GM19023 (cell line): ENCODE data around the gene OLFM2.

Experiments used
- ATAC-seq: cut with Tn5 transposase; IDR thresholded peaks from one replicate; pipeline ENCODE4 v1.9.1; 2021; ENCODE audit warnings: mild to moderate bottlenecking, moderate library complexity; ENCODE audit not compliant: unreplicated experiment

The OLFM2 gene

GRCh38 chr19:9910625-9911024 is 25.7 kb downstream of the OLFM2 start:
- ATAC-seq, result no peak

- no peak for ATAC-seq
These were observed 27.1 kb downstream of the OLFM2 start for GRCh38 chr19:9909251-9909650.

GRCh38 chr19:9906475-9907087 is 29.7 kb downstream of the OLFM2 start:
- no peak for ATAC-seq

- no peak for ATAC-seq
These were observed 33.0 kb downstream of the OLFM2 start for GRCh38 chr19:9903336-9903735.

GRCh38 chr19:9901642-9902041 is 34.7 kb downstream of the OLFM2 start:
- no peak for ATAC-seq

DNA sequence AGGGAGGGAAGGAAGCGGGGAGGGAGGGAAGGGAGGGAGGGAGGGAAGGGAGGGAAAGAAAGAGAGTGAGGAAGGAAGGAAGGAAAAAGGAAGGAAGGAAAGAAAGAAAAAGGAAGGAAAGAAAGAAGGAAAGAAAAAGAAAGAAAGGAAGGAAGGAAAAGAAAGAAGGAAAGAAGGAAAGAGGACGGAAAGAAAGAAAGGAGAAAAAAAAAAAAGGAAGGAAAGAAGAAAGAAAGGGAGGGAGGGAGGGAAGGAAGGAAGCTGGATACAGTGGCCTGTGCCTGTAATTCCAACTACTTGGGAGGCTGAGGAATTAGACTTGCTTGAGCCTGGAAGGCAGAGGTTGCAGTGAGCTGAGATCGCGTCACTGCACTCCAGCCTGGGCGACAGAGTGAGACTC is 35.3 kb downstream of the OLFM2 start:
- ATAC-seq, result no peak

DNA sequence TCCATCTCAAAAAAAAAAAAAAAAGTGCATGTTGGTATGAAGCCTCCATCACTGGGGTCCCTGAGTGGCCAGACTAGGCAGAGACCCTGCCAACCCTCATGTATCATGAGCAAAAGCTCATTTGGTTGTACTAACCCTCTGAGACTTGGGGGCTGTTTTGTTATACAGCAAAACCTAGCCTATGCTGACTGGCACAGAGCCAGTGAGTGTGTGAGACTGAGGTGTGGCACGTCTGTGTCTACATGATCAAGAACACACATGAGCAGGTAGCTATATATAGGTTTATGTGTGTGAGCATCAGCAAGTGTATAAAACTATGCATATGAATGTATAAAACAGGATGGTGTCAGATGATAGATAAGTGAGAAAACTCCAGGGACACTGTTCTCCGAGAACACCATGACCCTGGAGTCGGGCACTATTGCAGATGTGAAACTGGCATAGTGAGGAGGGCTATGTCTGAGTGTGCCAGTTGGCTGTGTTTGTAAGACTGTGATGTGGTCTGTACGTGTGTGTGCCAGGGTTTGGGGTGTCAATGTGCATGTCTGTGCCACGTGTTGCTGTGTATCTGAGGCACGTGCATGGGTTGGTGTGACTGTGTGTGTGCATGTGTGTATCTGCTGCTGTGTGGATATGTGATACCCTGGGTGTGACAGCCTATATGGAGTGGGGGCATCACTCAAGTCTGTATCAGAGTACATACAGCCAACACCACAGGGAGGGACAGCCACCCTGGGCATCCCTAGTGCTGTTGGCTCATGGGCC is 44.5 kb downstream of the OLFM2 start:
- ATAC-seq, result no peak

GRCh38 chr19:9885077-9885552 is 51.2 kb downstream of the OLFM2 start:
- ATAC-seq, result no peak

DNA sequence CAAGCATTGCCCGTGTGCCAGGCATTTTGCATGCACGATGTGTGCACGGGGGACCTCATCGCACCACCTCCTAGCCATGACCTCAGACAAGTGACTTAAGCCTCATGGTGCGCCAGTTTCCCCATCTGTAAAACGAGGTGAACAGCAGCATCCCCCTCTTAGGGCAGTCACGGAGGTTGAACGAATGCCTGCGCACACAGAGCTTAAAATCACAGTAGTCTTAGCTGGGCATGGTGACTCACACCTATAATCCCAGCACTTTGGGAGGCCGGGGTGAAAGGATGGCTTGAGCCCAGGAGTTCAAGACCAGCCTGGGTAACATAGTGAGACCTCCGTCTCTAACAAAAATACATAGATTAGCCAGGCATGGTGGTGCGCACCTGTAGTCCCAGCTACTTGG is 52.6 kb downstream of the OLFM2 start:
- no peak for ATAC-seq

GRCh38 chr19:9883231-9883758 is 53.0 kb downstream of the OLFM2 start:
- ATAC-seq, result no peak

GRCh38 chr19:9881720-9882119 is 54.6 kb downstream of the OLFM2 start:
- ATAC-seq, result no peak

DNA sequence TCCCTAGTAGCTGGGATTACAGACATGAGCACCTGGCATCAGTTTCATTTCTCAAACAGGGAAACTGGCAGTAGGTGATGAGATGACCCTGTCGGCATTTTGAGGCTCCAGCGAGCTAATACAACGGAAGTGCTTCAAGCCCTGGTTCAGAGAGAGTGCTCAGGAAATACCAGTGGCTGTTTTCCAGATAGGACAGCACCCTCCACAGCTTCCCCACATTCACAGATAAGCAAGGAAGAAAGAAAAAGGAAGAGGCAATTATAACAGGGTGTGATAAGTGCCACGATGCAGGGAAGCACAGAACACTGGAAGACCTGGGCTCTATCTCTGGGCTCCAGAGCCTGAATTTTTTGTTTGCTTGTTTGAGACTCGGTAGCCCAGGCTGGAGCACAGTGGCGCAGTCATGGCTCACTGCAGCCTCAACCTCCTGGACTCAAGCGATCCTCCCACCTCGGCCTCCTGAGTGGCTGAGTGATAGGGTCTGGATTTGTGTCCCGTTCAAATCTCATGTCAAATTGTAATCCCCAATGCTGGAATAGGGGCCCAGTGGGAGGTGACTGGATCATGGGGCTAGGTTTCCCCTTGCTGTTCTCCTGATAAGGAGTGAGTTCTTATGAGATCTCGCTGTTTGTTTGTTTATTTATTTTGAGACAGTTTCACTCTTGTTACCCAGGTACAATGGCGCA is 57.7 kb downstream of the OLFM2 start:
- no peak for ATAC-seq

DNA sequence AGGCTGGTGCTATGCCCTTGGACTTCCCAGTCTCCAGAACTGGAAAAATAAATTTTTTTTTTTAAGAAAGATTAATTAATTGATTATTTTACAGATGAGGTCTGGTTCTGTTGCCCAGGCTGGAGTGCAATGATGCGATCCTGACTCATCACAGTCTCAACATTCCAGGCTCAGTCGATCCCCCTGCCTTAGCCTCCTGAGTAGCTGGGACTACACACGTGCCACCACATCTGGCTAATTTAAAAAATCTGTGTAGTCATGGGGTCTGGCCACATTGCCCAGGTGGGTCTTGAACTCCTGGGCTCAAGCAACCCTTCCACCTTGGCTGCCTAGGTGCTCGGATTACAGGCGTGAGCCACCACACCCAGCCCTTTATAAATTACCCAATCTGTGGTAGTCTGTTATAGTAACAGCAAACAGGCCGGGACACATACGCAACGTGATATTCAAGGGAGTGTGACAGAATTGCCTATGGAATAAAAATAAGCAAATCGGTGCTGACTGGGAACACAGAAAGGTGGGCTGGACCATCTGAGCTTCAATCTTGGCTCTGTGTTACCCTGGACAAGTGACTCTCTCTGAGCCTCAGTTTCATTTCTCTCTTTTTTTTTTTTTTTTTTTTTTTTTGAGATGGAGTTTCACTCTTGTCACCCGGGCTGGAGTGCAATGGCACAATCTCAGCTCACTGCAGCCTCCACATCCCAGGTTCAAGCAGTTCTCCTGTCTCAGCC is 58.4 kb downstream of the OLFM2 start:
- no peak for ATAC-seq

DNA sequence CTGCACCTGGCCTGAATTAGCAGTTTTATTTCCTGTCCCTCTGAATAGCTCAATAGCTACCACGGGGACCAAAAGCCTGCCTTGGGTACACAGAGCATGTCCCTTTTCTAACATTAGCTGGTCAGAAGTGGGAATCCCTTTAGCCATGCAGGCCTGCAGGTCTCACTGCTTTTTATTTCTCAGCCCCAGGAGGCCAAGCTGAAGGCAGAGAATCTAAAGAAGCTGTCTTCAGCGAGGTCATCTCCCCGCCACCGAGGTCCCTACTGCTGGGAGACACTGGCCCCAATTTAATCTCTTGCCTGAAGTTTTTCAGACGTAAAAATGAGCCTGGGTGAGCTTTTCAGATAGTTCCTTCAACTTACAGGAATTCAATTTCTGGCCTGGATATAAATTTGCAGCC is 60.5 kb downstream of the OLFM2 start:
- ATAC-seq, result no peak

DNA sequence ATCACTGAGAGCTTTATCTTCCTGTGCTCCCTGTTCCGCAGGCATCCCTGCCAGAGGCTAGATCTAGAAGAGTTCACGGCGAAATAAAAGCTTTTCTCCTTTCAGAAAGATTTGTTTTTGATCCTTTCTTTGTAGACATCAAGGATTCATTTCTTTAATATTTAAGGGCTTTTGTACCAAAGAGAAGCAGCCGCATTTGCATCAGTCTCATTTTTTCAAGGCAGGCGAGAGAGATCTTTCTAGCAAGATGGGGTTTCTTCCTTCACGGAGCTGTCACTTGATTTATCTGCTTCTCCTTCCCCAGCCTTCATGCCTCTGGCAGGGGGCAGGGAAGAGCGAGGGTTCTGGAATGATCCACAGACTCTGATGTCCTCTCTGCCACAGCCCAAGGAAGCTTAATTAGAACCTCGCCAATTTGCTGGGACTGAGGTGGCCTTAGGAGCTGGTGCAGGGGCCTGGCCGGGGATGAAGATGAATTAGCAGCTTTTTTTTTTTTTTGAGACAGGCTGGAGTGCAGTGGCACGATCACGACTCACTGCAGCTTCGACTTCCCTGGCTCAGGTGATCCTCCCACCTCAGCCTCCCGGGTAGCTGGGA is 61.2 kb downstream of the OLFM2 start:
- no peak for ATAC-seq

- no peak for ATAC-seq
These were observed 63.6 kb downstream of the OLFM2 start for GRCh38 chr19:9872618-9873242.

DNA sequence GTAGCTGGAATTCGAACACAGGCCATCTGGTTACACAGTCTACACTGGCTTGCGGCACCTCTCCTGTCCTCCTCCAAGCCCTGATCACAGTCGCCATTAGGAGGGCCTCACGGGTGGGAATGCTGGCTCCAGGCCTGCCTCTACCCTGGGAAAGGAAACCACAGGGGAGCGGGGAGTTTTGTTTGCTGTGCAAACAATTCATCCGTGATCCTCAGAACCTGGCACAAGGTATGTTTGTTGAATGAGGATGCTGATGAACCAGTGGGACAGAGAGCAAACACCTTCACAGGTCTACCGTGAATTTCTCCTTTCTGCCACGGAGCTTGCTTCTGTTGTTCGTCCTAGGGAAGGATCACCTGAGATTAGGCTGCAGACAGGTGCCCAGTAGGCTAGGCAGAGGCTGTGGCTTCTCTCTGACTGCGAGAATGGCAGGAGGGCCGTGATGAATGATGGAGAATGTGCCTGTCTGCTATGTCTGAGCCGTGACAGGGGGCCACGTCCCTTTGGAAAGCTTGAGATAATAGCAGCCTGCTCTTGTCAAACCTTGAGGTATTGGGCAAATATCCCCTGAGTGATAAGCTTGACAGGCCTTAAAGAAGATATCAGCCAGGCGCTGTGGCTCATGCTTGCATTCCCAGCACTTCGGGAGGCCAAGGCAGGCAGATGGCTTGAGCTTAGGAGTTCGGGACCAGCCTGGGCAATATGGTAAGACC is 64.5 kb downstream of the OLFM2 start:
- no peak for ATAC-seq

GRCh38 chr19:9868983-9869617 is 67.2 kb downstream of the OLFM2 start:
- no peak for ATAC-seq
